ENCODE data around the gene TELO2. TPM values are rescaled to one million over a fixed set of nuclear protein-coding genes. Genes with fewer than 3 reads are reported as not detected.

Gene TELO2
- total RNA-seq, 4 donors from 2014 or later = 22.2 to 98.1 (median 49.6) TPM

DNA sequence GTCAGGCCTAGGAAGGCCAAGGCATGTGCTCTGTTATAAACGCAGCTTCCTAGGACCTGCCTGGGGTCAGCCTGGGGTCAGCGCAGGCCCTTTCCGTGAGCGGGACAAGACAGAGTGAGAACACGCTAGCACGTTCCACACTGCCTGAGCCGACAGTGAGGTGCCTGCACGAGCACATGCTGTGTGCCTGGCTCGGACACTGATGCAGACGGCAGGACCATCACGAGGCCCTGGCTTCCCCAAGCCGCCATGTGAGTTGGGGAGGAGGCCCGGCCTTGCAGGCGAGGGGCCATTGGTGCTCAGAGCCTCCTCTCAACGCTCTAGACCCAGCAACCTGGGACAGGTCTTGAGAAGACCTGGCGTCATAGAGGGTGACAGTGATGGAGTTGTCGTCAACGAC lies 49.4 kb downstream of the TELO2 start:
- 80 to 92% methylated on average over 1 to 18 of the region's 18 CpGs for WGBS, 2 donors (ENCODE audit: low coverage in 1 of 2)
- no peak for TF ChIP-seq POLR2AphosphoS5 (IDR thresholded peaks at IDR 0.05)
- TF ChIP-seq, protein P1, sequence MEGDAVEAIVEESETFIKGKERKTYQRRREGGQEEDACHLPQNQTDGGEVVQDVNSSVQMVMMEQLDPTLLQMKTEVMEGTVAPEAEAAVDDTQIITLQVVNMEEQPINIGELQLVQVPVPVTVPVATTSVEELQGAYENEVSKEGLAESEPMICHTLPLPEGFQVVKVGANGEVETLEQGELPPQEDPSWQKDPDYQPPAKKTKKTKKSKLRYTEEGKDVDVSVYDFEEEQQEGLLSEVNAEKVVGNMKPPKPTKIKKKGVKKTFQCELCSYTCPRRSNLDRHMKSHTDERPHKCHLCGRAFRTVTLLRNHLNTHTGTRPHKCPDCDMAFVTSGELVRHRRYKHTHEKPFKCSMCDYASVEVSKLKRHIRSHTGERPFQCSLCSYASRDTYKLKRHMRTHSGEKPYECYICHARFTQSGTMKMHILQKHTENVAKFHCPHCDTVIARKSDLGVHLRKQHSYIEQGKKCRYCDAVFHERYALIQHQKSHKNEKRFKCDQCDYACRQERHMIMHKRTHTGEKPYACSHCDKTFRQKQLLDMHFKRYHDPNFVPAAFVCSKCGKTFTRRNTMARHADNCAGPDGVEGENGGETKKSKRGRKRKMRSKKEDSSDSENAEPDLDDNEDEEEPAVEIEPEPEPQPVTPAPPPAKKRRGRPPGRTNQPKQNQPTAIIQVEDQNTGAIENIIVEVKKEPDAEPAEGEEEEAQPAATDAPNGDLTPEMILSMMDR (IDR thresholded peaks at IDR 0.05) = no peak
- TF ChIP-seq EP300 (IDR thresholded peaks at IDR 0.05; ENCODE audit: low read depth) = no peak
- no peak for TF ChIP-seq POLR2A (IDR thresholded peaks at IDR 0.05)
- Histone ChIP-seq H3K4me1 (peaks cover 14 to 43% (median 30%) of the 10 kb centered on the region in 4 donors), H3K9me3 (no peaks in the 10 kb centered on the region), H3K4me3 (no peak overlapping the region), H3K27me3 (no peaks in the 10 kb centered on the region), H3K36me3 (no peaks in the 10 kb centered on the region), H3K27ac (peak overlapping the region; percentile 38 to 87 (median 68))
- in situ Hi-C loops (cut with MboI; ENCODE audit: low pct_ligation_motif_present in 1 of 4, low pct_unique_long_range_greater_than_20kb in 1 of 4, low sequenced_read_pairs in 3 of 4) (no loop called here), intact Hi-C loops (cut with DNase I; ENCODE audit: low total_unique reads) (no loop called here)
- DNase-seq = no peak

DNA sequence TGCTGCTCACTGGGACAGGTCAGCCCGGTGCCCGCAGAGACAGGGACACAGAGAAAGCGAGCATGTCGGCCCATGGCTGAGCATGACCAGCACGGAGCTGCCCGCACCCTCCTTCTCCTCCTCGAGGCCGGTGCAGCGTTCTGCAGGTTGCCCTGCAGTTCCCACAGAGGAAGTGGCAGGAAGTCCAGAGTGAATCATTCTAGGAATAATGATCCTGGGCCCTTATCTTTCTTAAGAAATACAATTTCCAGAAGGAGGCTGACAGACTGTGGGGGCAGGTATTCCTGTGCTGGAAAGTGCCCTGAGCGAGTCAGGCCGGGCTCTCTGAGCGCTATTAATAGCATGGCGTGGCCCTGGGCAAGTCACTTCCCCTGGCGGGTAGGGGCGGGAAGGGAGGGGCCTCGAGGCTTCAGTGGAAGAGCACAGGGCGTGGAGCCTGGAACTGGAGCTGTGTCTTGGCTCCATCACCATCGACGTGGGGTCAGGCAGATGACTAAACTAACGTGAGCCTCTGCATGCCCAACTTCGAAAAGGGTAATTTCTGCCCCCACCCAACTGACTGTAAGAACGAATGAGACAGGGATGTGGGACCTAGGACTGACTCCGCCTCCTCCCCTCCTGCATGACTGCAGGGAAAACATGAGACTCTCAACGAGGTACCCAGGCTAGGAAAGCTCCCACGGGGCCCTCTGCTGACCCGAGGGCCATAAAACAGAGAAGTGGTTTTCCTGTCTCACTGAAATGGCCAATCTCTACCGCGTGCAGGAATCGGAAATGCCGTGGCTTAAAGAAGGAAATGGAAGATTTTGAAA lies 50.1 kb downstream of the TELO2 start:
- H3K9me3 ChIP-seq = no peaks in the 10 kb centered on the region
- DNase-seq = peak; percentile 43
- peak overlapping the region; percentile 38 to 87 (median 68) for H3K27ac ChIP-seq
- peaks cover 14 to 43% (median 24%) of the 10 kb centered on the region in 4 donors for H3K4me1 ChIP-seq
- TF ChIP-seq, protein P1 (IDR thresholded peaks at IDR 0.05) = no peak
- no peak for TF ChIP-seq POLR2A (IDR thresholded peaks at IDR 0.05)
- intact Hi-C loops (cut with DNase I; ENCODE audit: low total_unique reads) = no loop called here
- in situ Hi-C loops (cut with MboI; ENCODE audit: low pct_ligation_motif_present in 1 of 4, low pct_unique_long_range_greater_than_20kb in 1 of 4, low sequenced_read_pairs in 3 of 4) = no loop called here
- no peaks in the 10 kb centered on the region for H3K36me3 ChIP-seq
- H3K4me3 ChIP-seq = no peak overlapping the region
- H3K27me3 ChIP-seq = no peaks in the 10 kb centered on the region
- 59 to 63% methylated on average over 8 to 30 of the region's 30 CpGs for WGBS, 2 donors (ENCODE audit: low coverage in 1 of 2)

DNA sequence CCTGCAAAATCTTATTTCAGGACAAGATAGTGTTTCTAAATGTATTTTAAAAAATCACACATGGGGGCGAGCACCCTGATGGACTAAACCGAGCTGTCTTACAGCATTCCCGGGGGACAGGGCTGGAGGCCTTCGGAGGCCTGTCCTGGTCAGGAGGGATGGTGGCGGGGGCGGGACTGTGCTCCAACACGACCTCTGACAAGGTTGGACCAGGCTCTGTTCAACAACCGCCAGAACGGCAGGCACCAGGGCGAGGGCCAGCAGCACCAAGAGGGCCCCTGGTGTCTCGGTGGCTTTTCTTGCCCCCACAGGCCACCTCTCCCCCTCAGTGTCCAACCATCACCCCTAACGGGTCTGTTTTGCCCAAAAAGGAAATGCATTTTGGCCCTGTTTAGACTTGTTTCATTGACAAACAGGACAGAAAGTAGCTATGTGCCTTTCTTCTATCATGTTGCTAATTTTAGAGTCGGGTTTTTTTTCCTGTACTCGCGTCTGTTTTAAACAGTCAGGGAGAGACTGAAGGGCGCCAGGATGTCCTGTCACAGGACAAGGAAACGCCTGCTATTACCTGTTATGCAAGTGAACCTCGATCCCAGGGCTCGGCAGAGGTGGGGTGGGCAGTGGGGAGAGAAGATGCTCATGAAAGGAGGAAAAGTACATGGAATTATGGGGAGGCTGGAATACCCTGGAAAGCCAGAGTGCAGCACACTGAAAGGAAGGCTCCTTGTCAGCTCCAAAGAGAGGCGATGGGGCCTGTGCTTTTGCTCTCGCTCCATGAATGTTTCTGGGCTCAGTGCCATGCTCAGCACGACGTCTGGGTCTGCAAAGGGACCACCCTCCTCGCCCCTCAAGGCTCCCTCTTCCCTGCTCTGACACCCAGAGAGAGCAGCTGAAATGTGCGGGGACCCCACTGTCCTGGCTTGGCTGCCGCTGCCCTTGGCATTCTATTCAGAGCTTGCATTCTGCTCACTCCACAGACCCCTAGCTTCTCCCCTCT lies 52.2 kb downstream of the TELO2 start:
- H3K4me3 ChIP-seq = peak overlapping the region in 1 of 4 donors; percentile 7
- in situ Hi-C loops (cut with MboI; ENCODE audit: low pct_ligation_motif_present in 1 of 4, low pct_unique_long_range_greater_than_20kb in 1 of 4, low sequenced_read_pairs in 3 of 4) = no loop called here
- TF ChIP-seq POLR2AphosphoS5 (IDR thresholded peaks at IDR 0.05) (peak in 1 of 3 donors; percentile 14), POLR2A (IDR thresholded peaks at IDR 0.05) (no peak)
- H3K9me3 ChIP-seq = no peaks in the 10 kb centered on the region
- peaks cover 14 to 49% (median 25%) of the 10 kb centered on the region in 4 donors for H3K4me1 ChIP-seq
- intact Hi-C loops (cut with DNase I; ENCODE audit: low total_unique reads) = no loop called here
- DNase-seq = no peak
- H3K27me3 ChIP-seq = no peaks in the 10 kb centered on the region
- H3K27ac ChIP-seq = peak overlapping the region; percentile 61 to 87 (median 73)
- 30 to 52% methylated on average over 9 to 25 of the region's 26 CpGs for WGBS, 2 donors (ENCODE audit: low coverage in 1 of 2)
- no peaks in the 10 kb centered on the region for H3K36me3 ChIP-seq

DNA sequence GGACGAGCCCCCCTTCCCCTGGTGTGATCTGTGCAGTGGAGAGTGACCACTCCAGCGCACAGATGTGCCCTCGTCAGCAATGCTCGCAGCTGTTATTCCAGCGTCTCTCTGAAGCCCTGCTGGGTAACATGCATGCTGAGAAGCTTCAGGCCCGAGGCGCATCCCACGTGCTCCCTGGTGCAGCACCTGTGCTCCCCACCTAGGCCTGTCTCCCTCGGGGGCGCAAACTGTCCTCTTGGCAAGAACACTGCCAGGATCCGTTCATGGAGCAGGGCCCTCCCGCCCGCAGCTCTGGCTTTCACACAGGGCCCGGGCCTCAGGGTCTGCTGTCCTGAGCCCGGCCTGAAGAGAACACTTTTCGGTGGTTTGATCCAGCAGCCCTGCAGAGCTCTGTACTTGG lies 53.3 kb downstream of the TELO2 start:
- in situ Hi-C loops (cut with MboI; ENCODE audit: low pct_ligation_motif_present in 1 of 4, low pct_unique_long_range_greater_than_20kb in 1 of 4, low sequenced_read_pairs in 3 of 4) (no loop called here), intact Hi-C loops (cut with DNase I; ENCODE audit: low total_unique reads) (no loop called here)
- DNase-seq = no peak
- 91% methylated on average over 16 of the region's 16 CpGs; no CpG with 5 or more reads in 1 of the 2 donors for WGBS, 2 donors (ENCODE audit: low coverage in 1 of 2)
- no peaks in the 10 kb centered on the region for H3K9me3 ChIP-seq
- TF ChIP-seq POLR2AphosphoS5 (IDR thresholded peaks at IDR 0.05) = no peak
- TF ChIP-seq, protein P1 (IDR thresholded peaks at IDR 0.05) = no peak
- no peak for TF ChIP-seq EP300 (IDR thresholded peaks at IDR 0.05; ENCODE audit: low read depth)
- H3K36me3 ChIP-seq = no peaks in the 10 kb centered on the region
- peak overlapping the region; percentile 61 to 87 (median 73) for H3K27ac ChIP-seq
- no peak overlapping the region for H3K4me3 ChIP-seq
- no peaks in the 10 kb centered on the region for H3K27me3 ChIP-seq
- peaks cover 14 to 51% (median 26%) of the 10 kb centered on the region in 4 donors for H3K4me1 ChIP-seq
